RWPE2 (cell line): ENCODE data around the gene ARPC1A.
A peak's percentile ranks its signal among the peaks of the same experiment; 100 is the strongest.
"Not testable (repeated sequence)": the region's sequence is repeated elsewhere in the genome, so short reads cannot be mapped to it uniquely, and the experiment has no call there.

ENCODE experiments used
- ATAC-seq: fragments of 200-7000 bp; cut with Tn5 transposase; 3 replicates; pipeline ENCODE4 v1.9.1; 2021; ENCODE audit warnings: low read depth
- DNase-seq: peaks from one replicate; pipeline ENCODE4 v3.0.0-alpha.2; 2020; ENCODE audit warnings: low spot score
- H3K27ac ChIP-seq: fragments of 450-650 bp; 2 replicates; pipeline ENCODE4 v1.5.1; 2017; ENCODE audit warnings: mild to moderate bottlenecking; ENCODE audit not compliant: poor library complexity, severe bottlenecking
- H3K27me3 ChIP-seq: fragments of 250-450 bp; sonication (Bioruptor Pico); 2 replicates; pipeline ENCODE4 v1.5.1; 2021; ENCODE audit warnings: mild to moderate bottlenecking, moderate library complexity; ENCODE audit not compliant: insufficient read depth, poor library complexity, severe bottlenecking
- H3K36me3 ChIP-seq: fragments of 250-450 bp; sonication (Bioruptor Pico); 2 replicates; pipeline ENCODE4 v1.5.1; 2020; ENCODE audit warnings: low read depth, mild to moderate bottlenecking, moderate library complexity
- H3K4me1 ChIP-seq: fragments of 250-450 bp; sonication (Bioruptor Pico); 2 replicates; pipeline ENCODE4 v1.5.1; 2021; ENCODE audit warnings: mild to moderate bottlenecking, moderate library complexity; ENCODE audit not compliant: insufficient read depth, poor library complexity, severe bottlenecking
- H3K4me3 ChIP-seq: fragments of 250-450 bp; sonication (Bioruptor Pico); 2 replicates; pipeline ENCODE4 v1.5.1; 2021; ENCODE audit warnings: mild to moderate bottlenecking, moderate library complexity; ENCODE audit not compliant: severe bottlenecking
- H3K9me3 ChIP-seq: fragments of 250-450 bp; sonication (Bioruptor Pico); 2 replicates; pipeline ENCODE4 v1.5.1; 2021; ENCODE audit warnings: mild to moderate bottlenecking, moderate library complexity; ENCODE audit not compliant: severe bottlenecking
- CTCF ChIP-seq: fragments of 450-650 bp; IDR thresholded peaks from one replicate; pipeline ENCODE4 v1.5.1; 2017; ENCODE audit warnings: mild to moderate bottlenecking, moderate library complexity; ENCODE audit not compliant: poor library complexity, severe bottlenecking

ARPC1A gene

GRCh38 chr7:99325592-99326407 lies at the start of gene ARPC1A:
ARPC1A (plus strand) TSS chr7:99325898; CDS start chr7:99333354, 7,456 bp downstream.
- TF ChIP-seq CTCF = no peak
- H3K9me3 ChIP-seq = no peaks in the 10 kb centered on the region
- H3K27me3 ChIP-seq = no peaks in the 10 kb centered on the region
- peak; percentile 86 for ATAC-seq
- H3K36me3 ChIP-seq = peaks cover 22% of the 10 kb centered on the region
- peak; percentile 88 for DNase-seq
- peak within 1 kb of the TSS; percentile 89 for H3K4me3 ChIP-seq
- H3K27ac ChIP-seq = peak within 1 kb of the TSS; percentile 57
- H3K4me1 ChIP-seq = peaks cover 24% of the 10 kb centered on the region

GRCh38 chr7:99278180-99278579 lies 47.5 kb upstream of the ARPC1A start:
- no peak overlapping the region for H3K4me3 ChIP-seq
- DNase-seq (no peak), ATAC-seq (no peak)
- no peaks in the 10 kb centered on the region for H3K9me3 ChIP-seq
- H3K36me3 ChIP-seq = no peaks in the 10 kb centered on the region
- H3K27me3 ChIP-seq = no peaks in the 10 kb centered on the region
- TF ChIP-seq CTCF = peak; percentile 7
- no peak overlapping the region for H3K27ac ChIP-seq
- H3K4me1 ChIP-seq = peaks cover 12% of the 10 kb centered on the region

GRCh38 chr7:99284165-99284564 lies 41.5 kb upstream of the ARPC1A start:
- ATAC-seq, H3K36me3 ChIP-seq, H3K27ac ChIP-seq, H3K4me3 ChIP-seq, H3K9me3 ChIP-seq, DNase-seq, H3K4me1 ChIP-seq, H3K27me3 ChIP-seq: not testable (repeated sequence)

- TF ChIP-seq CTCF = no peak
- H3K9me3 ChIP-seq = no peaks in the 10 kb centered on the region
- DNase-seq = no peak
These were observed 37.7 kb upstream of the ARPC1A start for GRCh38 chr7:99287779-99288534.

GRCh38 chr7:99289185-99289584 lies 36.5 kb upstream of the ARPC1A start:
- no peak for ATAC-seq
- DNase-seq = no peak
- Histone ChIP-seq H3K9me3 (no peaks in the 10 kb centered on the region), H3K4me1 (no peaks in the 10 kb centered on the region), H3K36me3 (no peaks in the 10 kb centered on the region), H3K4me3 (no peak overlapping the region), H3K27me3 (no peaks in the 10 kb centered on the region), H3K27ac (no peak overlapping the region)
- no peak for TF ChIP-seq CTCF

More at GRCh38 chr7:99287779-99288534, 37.7 kb upstream of the ARPC1A start:
- Histone ChIP-seq H3K4me3 (no peak overlapping the region), H3K27me3 (no peaks in the 10 kb centered on the region), H3K27ac (no peak overlapping the region), H3K36me3 (no peaks in the 10 kb centered on the region), H3K4me1 (no peaks in the 10 kb centered on the region)
- ATAC-seq = no peak

GRCh38 chr7:99290148-99290547 lies 35.5 kb upstream of the ARPC1A start:
- H3K27ac ChIP-seq, H3K27me3 ChIP-seq, H3K4me3 ChIP-seq, H3K4me1 ChIP-seq, DNase-seq, ATAC-seq, H3K36me3 ChIP-seq, H3K9me3 ChIP-seq: not testable (repeated sequence)
